Measurements from ENCODE around the gene SLC45A1.

The SLC45A1 gene

GRCh38 chr1:8307628-8308027 lies 10.3 kb upstream of the SLC45A1 start:
- no peaks in the 10 kb centered on the region for H3K36me3 ChIP-seq (ENCODE audit: control insufficient read depth in 5 of 5, insufficient read depth in 5 of 5, low read length in 5 of 5)
- peaks cover 0 to 6% (median 5%) of the 10 kb centered on the region in 5 donors for H3K9me3 ChIP-seq (ENCODE audit: control insufficient read depth in 5 of 5, low read length in 5 of 5)
- H3K4me1 ChIP-seq (ENCODE audit: control insufficient read depth in 5 of 5, insufficient read depth in 5 of 5, low read length in 5 of 5): peaks cover 0 to 19% (median 11%) of the 10 kb centered on the region in 5 donors
- no peak overlapping the region for H3K4me3 ChIP-seq (ENCODE audit: low read depth in 1 of 5, low read length in 5 of 5)
- no peak overlapping the region for H3K9ac ChIP-seq (ENCODE audit: low read length in 5 of 5)
- H3K27me3 ChIP-seq (ENCODE audit: control insufficient read depth in 5 of 5, insufficient read depth in 4 of 5, low read length in 5 of 5): no peaks in the 10 kb centered on the region
- no peak overlapping the region for H3K27ac ChIP-seq (ENCODE audit: low read depth, low read length)

DNA sequence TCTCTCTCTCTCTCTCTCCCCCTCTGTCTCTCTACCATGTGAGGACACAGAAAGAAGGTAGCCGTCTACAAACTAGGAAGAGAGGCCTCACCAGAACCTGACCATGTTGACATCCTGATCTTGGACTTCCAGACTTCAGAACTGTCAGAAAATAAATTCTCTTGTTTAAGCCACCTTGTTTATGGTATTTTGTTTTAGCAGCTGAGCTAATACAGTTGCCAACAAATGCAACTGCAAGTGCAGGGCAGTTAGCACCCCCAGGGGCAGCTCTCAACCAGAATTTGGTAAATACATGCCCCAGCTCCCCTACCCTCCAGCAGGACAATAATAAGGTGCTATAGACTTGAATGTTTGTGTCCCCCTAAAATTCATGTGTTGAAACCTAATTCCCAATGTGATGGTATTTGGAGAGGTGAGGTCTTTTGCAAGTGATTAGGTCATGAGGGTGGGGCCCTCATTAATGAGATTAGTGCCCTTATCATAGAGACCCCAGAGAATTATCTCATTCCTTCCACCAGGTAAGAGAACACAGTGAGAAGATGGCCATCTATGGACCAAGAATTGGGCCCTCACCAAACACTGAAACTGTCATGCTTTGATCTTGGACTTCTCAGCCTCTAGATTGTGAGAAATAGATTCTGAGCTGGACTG lies 6.7 kb upstream of the SLC45A1 start:
- no peak overlapping the region for H3K4me3 ChIP-seq (ENCODE audit: low read depth in 1 of 5, low read length in 5 of 5)
- H3K27ac ChIP-seq (ENCODE audit: low read depth, low read length): no peak overlapping the region
- H3K4me1 ChIP-seq (ENCODE audit: control insufficient read depth in 5 of 5, insufficient read depth in 5 of 5, low read length in 5 of 5): peaks cover 1 to 28% (median 20%) of the 10 kb centered on the region in 5 donors

DNA sequence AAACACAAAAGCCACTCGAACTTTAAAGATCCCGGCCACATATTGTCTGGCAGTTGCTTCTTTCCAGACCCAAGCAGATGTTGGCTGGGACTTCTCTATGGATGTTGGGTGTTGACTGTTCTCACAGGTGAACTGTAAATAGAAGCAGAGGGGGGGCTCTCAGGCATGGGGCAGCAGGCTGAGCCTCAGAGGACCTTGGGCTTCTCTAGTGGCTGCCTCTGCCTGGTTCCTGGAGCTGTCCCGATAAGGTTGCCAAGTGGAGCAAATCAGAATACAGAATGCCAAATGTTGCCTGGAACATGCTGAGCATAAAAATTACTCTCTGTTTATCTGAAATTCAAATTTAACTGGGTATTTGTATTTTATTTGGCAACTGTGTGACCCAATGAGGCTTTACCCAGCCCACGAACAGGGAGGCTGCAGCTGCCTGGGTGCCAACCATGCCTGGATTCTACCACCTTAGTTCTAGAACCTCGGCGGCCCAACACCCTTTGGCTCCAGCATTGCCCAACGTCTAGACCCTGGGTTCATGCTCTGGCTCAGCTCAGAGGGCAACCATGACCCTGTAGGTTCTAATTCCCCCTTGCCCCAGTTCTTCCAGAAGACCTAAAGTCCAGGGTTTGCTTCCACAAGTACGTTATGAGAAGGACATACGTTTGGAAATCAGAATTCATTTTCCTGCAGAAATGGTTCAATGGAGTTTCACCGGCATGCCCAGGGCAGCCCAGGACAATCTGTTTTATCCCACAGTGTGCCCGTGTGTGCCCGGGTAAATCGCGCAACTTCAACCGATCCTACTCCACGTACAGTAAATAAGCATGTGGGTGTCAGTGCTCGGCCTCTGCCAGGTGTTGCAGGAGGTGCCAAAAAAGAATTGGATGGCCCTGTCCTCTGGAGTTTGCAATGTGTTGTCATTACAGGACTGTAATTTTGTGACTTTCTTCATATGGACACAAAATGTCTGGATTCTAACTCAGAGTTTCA lies 5.4 kb upstream of the SLC45A1 start:
- Histone ChIP-seq H3K27ac (ENCODE audit: low read depth, low read length) (no peak overlapping the region), H3K4me3 (ENCODE audit: low read depth in 1 of 5, low read length in 5 of 5) (no peak overlapping the region), H3K36me3 (ENCODE audit: control insufficient read depth in 5 of 5, insufficient read depth in 5 of 5, low read length in 5 of 5) (no peaks in the 10 kb centered on the region)

More for the DNA sequence above, 6.7 kb upstream of the SLC45A1 start:
- H3K9me3 ChIP-seq (ENCODE audit: control insufficient read depth in 5 of 5, low read length in 5 of 5): peaks cover 0 to 6% (median 5%) of the 10 kb centered on the region in 5 donors
- H3K9ac ChIP-seq (ENCODE audit: low read length in 5 of 5): no peak overlapping the region
- peaks cover 0 to 4% (median 0%) of the 10 kb centered on the region in 5 donors for H3K27me3 ChIP-seq (ENCODE audit: control insufficient read depth in 5 of 5, insufficient read depth in 4 of 5, low read length in 5 of 5)
- no peaks in the 10 kb centered on the region for H3K36me3 ChIP-seq (ENCODE audit: control insufficient read depth in 5 of 5, insufficient read depth in 5 of 5, low read length in 5 of 5)

DNA sequence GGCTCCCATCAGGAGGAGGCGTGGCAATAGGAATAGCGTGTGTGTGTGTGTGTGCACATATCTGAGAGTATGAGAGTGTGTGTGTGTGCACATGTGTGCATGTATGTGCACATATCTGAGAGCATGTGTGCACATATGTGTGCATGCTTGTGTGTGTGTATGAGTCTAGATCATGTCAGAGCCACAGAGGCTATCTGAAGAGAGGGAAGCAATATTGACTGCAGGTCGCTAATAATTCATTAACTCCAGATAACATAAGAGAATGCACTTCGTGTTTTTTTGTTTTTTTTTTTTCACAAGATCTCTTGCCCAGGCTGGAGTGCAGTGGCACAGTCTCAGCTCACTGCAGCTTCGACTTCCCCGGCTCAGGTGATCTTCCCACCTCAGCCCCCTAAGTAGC lies 4.7 kb upstream of the SLC45A1 start:
- Histone ChIP-seq H3K4me3 (ENCODE audit: low read depth in 1 of 5, low read length in 5 of 5) (no peak overlapping the region), H3K36me3 (ENCODE audit: control insufficient read depth in 5 of 5, insufficient read depth in 5 of 5, low read length in 5 of 5) (no peaks in the 10 kb centered on the region)

More for the DNA sequence above, 5.4 kb upstream of the SLC45A1 start:
- peaks cover 0 to 6% (median 5%) of the 10 kb centered on the region in 5 donors for H3K9me3 ChIP-seq (ENCODE audit: control insufficient read depth in 5 of 5, low read length in 5 of 5)
- no peak overlapping the region for H3K9ac ChIP-seq (ENCODE audit: low read length in 5 of 5)
- peaks cover 1 to 29% (median 21%) of the 10 kb centered on the region in 5 donors for H3K4me1 ChIP-seq (ENCODE audit: control insufficient read depth in 5 of 5, insufficient read depth in 5 of 5, low read length in 5 of 5)
- peaks cover 0 to 4% (median 0%) of the 10 kb centered on the region in 5 donors for H3K27me3 ChIP-seq (ENCODE audit: control insufficient read depth in 5 of 5, insufficient read depth in 4 of 5, low read length in 5 of 5)

GRCh38 chr1:8314346-8315280 lies 3.3 kb upstream of the SLC45A1 start:
- Histone ChIP-seq H3K9ac (ENCODE audit: low read length in 5 of 5) (no peak overlapping the region), H3K36me3 (ENCODE audit: control insufficient read depth in 5 of 5, insufficient read depth in 5 of 5, low read length in 5 of 5) (no peaks in the 10 kb centered on the region), H3K4me3 (ENCODE audit: low read depth in 1 of 5, low read length in 5 of 5) (no peak overlapping the region), H3K4me1 (ENCODE audit: control insufficient read depth in 5 of 5, insufficient read depth in 5 of 5, low read length in 5 of 5) (peaks cover 1 to 41% (median 32%) of the 10 kb centered on the region in 5 donors), H3K9me3 (ENCODE audit: control insufficient read depth in 5 of 5, low read length in 5 of 5) (peaks cover 0 to 6% (median 5%) of the 10 kb centered on the region in 5 donors), H3K27me3 (ENCODE audit: control insufficient read depth in 5 of 5, insufficient read depth in 4 of 5, low read length in 5 of 5) (peaks cover 0 to 8% (median 6%) of the 10 kb centered on the region in 5 donors), H3K27ac (ENCODE audit: low read depth, low read length) (no peak overlapping the region)

More for the DNA sequence above, 4.7 kb upstream of the SLC45A1 start:
- H3K27me3 ChIP-seq (ENCODE audit: control insufficient read depth in 5 of 5, insufficient read depth in 4 of 5, low read length in 5 of 5): peaks cover 0 to 4% (median 1%) of the 10 kb centered on the region in 5 donors
- peaks cover 1 to 36% (median 26%) of the 10 kb centered on the region in 5 donors for H3K4me1 ChIP-seq (ENCODE audit: control insufficient read depth in 5 of 5, insufficient read depth in 5 of 5, low read length in 5 of 5)
- no peak overlapping the region for H3K9ac ChIP-seq (ENCODE audit: low read length in 5 of 5)
- peaks cover 0 to 6% (median 5%) of the 10 kb centered on the region in 5 donors for H3K9me3 ChIP-seq (ENCODE audit: control insufficient read depth in 5 of 5, low read length in 5 of 5)
- no peak overlapping the region for H3K27ac ChIP-seq (ENCODE audit: low read depth, low read length)

GRCh38 chr1:8315573-8316475 lies 2.1 kb upstream of the SLC45A1 start:
- peaks cover 1 to 41% (median 32%) of the 10 kb centered on the region in 5 donors for H3K4me1 ChIP-seq (ENCODE audit: control insufficient read depth in 5 of 5, insufficient read depth in 5 of 5, low read length in 5 of 5)

DNA sequence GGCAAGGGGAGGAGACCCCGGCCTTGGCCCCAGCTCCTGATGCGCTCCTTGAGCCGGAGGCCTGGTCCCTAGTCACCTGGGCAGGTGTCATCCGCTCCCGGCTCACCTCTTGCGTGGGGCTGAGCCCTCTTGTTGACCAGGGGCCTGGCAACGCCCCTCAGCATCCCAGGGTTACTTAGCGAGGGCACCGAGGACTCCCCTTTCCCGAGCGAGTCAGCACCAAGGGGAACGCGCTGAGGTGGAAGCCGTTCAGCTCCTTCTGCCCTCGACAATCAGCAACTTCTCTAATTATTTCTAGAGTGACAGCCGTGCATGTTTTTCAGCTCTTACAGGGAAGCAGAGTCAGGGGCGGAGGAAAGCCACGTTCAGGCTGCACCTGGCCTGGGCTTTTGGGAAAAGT lies 522 bp downstream of the SLC45A1 start:
- Histone ChIP-seq H3K9me3 (ENCODE audit: control insufficient read depth in 5 of 5, low read length in 5 of 5) (no peaks in the 10 kb centered on the region), H3K4me1 (ENCODE audit: control insufficient read depth in 5 of 5, insufficient read depth in 5 of 5, low read length in 5 of 5) (peaks cover 0 to 30% (median 27%) of the 10 kb centered on the region in 5 donors), H3K36me3 (ENCODE audit: control insufficient read depth in 5 of 5, insufficient read depth in 5 of 5, low read length in 5 of 5) (no peaks in the 10 kb centered on the region), H3K27me3 (ENCODE audit: control insufficient read depth in 5 of 5, insufficient read depth in 4 of 5, low read length in 5 of 5) (peaks cover 0 to 8% (median 6%) of the 10 kb centered on the region in 5 donors), H3K9ac (ENCODE audit: low read length in 5 of 5) (peak overlapping the region in 2 of 5 donors; percentile 31 to 72), H3K4me3 (ENCODE audit: low read depth in 1 of 5, low read length in 5 of 5) (peak overlapping the region; percentile 48 to 72 (median 62)), H3K27ac (ENCODE audit: low read depth, low read length) (no peak overlapping the region)

More at GRCh38 chr1:8315573-8316475, 2.1 kb upstream of the SLC45A1 start:
- peaks cover 0 to 8% (median 6%) of the 10 kb centered on the region in 5 donors for H3K27me3 ChIP-seq (ENCODE audit: control insufficient read depth in 5 of 5, insufficient read depth in 4 of 5, low read length in 5 of 5)
- H3K27ac ChIP-seq (ENCODE audit: low read depth, low read length): no peak overlapping the region
- no peak overlapping the region for H3K4me3 ChIP-seq (ENCODE audit: low read depth in 1 of 5, low read length in 5 of 5)
- H3K9me3 ChIP-seq (ENCODE audit: control insufficient read depth in 5 of 5, low read length in 5 of 5): peaks cover 0 to 6% (median 5%) of the 10 kb centered on the region in 5 donors
- no peaks in the 10 kb centered on the region for H3K36me3 ChIP-seq (ENCODE audit: control insufficient read depth in 5 of 5, insufficient read depth in 5 of 5, low read length in 5 of 5)
- H3K9ac ChIP-seq (ENCODE audit: low read length in 5 of 5): no peak overlapping the region

DNA sequence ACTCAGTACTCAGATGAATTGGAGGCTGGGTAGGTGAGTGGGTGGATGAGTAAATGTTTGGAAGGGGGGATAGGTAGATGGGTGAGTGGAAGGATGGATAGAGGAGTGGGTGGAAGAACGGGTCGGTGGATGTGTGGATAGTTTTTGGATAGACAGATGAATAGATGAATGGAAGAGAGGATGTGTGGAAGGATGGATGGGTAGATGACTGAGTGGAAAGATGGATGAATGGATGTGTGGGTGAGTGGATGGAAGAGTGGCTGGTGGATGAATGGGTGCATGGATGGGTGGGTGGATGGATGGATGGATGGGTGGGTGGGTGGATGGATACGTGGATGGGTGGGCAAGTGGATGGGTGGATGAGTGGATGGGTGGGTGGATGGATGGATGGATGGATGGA lies 3.7 kb downstream of the SLC45A1 start:
- no peaks in the 10 kb centered on the region for H3K9me3 ChIP-seq (ENCODE audit: control insufficient read depth in 5 of 5, low read length in 5 of 5)
- no peak overlapping the region for H3K4me3 ChIP-seq (ENCODE audit: low read depth in 1 of 5, low read length in 5 of 5)
- no peak overlapping the region for H3K9ac ChIP-seq (ENCODE audit: low read length in 5 of 5)
- H3K27ac ChIP-seq (ENCODE audit: low read depth, low read length): no peak overlapping the region
- H3K4me1 ChIP-seq (ENCODE audit: control insufficient read depth in 5 of 5, insufficient read depth in 5 of 5, low read length in 5 of 5): peaks cover 0 to 30% (median 24%) of the 10 kb centered on the region in 5 donors
- peaks cover 0 to 6% (median 3%) of the 10 kb centered on the region in 5 donors for H3K36me3 ChIP-seq (ENCODE audit: control insufficient read depth in 5 of 5, insufficient read depth in 5 of 5, low read length in 5 of 5)
- peaks cover 0 to 8% (median 3%) of the 10 kb centered on the region in 5 donors for H3K27me3 ChIP-seq (ENCODE audit: control insufficient read depth in 5 of 5, insufficient read depth in 4 of 5, low read length in 5 of 5)

Data from subcutaneous abdominal adipose tissue (tissue), 5 donors.